GM19238 (cell line): ENCODE measurements around the gene ARMC12.

ENCODE experiments used
- DNase-seq: peaks from one replicate; pipeline ENCODE4 v3.0.0; 2011; ENCODE audit warnings: low spot score; ENCODE audit not compliant: insufficient read length

ARMC12 gene

DNA sequence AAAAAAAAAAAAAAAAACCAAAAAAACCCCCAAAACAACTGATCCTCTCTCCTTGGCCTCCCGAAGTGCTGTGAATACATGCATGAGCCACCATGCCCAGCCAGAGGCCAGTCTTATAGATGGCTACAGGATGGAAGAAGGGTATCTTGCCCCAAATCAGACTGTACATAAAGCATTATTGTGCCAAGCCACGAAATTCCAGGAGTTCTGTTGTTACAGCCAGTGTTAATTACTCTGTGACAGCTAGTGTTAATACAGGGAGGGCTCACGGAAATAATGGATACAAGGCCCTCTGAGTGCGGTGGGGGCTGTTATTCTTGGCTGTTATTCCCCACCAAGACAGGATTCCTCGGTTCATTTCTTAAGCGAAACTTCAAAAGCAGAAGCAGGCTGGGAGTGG, 38.2 kb downstream of the ARMC12 start:
- no peak for DNase-seq

DNA sequence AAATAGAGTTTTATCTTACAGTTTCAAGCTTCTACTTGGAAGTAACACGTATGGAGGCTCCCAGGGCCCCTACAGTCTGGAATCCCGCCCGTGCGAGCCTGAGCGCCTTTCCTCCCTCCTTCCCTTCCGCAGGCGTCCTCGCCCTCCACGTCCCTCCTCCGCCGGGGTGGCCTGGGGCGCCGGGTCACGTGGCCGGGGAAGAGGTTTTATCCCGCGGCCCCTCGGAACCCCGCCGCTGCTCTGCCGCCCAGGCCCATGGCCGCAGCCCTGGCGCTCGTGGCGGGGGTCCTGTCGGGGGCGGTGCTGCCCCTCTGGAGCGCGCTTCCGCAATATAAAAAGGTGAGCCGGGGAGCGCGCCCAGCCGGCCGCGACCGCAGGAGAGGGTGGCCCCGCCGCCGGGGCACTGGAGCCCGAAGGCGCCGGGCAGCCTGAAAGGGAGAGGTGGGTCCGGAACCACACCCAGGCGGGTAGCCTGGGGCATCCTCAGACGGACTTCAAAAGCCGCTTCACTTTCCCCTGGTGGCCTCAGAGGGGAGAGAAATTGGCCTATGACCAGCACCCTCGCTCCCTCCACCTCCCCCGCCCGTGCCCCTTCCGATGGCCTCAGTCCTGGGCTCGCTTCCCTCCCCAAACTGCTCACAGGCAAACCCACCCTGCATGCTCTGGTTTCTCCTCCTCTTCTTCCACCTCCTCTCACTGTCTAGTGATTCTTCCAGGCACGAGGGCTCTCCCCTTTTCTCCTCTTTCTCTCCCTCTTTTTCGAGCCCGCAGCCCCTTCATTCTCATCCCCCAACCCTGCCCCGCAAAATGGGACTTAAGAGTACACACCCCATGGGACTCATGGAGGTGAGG, 39.8 kb downstream of the ARMC12 start, which contains the start of gene CLPSL2:
Gene CLPSL2 (plus strand): TSS at position 235 of the 852 bp plus-strand sequence. CDS start 21 bp downstream, at position 256.
- DNase-seq, result no peak

DNA sequence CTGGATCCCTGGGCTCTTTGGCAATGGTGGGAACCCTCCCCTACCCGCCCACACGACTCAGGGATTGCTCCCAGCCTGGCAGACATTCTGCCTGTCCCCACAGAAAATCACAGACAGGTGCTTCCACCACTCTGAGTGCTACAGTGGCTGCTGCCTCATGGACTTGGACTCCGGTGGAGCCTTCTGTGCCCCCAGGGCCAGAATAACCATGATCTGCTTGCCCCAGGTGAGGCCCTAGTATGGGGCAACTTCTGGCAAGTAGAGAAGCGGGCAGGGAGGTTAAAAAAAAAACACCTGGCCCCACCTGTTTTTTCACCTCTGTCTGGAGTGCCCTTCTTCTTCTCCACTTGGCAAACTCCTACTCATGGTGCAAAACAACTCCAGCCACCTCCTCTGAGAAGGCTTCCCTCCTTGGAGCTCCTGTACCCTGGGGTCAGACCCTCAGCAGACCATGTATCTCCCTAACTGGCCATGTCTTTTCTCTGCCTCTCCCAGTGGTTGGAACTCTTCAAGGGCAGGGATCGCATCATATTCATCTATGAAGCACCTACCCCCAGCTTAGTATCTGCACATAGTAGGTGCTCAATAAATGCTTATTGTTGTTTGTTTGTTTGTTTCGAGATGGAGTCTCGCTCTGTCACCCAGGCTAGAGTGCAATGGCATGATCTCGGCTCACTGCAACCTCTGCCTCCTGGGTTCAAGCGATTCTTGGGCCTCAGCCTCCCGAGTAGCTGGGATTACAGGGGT, 40.7 kb downstream of the ARMC12 start:
- DNase-seq, result no peak

DNA sequence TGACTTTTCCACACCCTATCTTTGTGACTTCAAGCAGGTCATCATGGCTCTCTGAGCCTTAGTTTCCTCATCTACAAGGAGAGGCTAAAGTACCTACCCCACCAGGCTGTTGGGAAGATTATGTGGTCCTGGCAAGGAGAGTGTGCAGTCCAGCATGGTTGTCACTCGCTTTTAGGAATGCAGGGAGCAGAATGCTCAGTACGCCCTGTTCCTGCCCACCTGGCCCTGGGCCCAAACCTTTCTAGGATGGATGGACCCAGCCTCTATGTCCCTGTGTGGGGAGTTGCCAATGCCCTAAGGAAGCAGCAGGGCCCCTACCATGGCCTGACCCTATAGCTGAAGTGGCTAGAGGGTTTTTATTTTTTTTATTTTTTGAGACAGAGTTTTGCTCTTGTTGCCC, 41.6 kb downstream of the ARMC12 start:
- DNase-seq, result no peak

DNA sequence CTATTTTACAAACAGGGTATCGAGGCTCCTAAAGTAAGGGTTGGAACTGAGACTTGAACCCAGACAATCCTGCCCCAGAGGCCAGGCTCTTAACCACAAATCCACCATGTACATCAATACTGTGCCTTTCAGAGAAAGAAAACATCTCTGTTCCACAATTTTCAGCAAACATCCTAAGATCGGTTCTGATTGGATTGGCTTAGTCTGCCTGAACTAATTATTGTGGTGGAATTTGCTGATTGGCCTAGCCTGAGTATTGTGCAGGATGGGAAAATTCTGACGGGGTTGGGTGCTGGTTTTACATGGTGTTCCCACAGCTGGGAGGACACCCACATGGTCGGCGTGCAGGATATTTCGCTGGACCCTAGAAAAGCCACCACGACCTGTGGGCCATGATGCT, 43.9 kb downstream of the ARMC12 start, which contains the start of gene CLPSL1:
Gene CLPSL1 (plus strand): TSS at position 301 of the 400 bp plus-strand sequence. CDS start 92 bp downstream, at position 393.
- DNase-seq, result no peak

DNA sequence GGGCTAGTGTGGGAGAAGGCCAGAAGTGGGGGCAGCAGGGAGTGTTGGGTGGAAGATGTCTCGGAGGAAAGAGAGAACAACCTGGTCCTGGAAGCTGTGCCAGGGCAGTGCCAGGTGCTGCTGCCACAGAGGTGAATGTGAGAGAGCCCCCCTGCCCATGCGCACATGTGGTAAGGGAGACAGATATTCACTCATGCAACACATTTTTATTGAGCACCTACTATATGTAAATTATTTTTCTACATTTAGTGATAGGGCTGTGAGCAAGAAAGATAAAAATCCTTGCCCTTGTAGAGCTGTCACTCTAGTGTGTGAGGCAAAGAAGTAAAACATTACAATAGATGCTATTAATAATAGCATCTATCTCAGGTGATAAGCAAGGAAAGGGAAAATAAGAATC, 44.5 kb downstream of the ARMC12 start:
- no peak for DNase-seq

DNA sequence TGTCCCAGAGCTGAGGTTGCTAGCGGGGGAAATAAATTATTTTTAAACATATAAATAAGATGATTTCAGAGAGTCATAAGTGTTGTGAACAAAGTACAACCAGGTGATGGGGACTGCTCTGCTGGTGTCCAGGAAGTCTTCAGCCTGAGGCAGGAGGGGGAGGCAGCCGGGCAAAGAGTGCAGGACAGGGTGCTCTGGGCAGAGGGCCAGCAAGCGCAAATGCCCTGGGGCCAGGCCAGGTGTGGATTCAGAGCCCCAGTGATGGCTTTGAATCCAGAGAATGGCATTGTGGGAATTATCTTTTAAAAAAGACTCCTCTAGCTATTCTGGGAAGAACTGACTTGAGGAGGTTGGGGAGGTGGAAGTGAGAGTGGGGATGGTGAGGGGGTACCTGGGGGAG, 45.6 kb downstream of the ARMC12 start:
- DNase-seq, result no peak

DNA sequence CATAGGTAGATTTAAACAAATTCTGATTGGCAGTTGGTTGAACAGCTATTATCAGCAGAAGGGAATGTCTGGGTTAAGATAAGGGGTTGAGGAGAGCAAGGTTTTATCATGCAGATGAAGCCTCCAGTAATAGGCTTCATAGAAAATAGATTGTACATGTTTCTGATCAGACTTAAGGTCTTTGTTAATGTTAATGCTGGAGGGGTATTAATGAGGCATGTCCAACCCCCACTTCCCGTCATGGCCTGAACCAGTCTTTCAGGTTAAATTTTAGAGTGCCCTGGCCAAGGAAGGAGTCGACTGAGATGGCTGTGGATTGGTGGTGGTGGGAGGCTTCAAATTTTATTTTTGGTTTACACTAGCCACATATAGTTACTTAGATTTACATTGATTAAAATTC, 47.4 kb downstream of the ARMC12 start:
- DNase-seq, result no peak

DNA sequence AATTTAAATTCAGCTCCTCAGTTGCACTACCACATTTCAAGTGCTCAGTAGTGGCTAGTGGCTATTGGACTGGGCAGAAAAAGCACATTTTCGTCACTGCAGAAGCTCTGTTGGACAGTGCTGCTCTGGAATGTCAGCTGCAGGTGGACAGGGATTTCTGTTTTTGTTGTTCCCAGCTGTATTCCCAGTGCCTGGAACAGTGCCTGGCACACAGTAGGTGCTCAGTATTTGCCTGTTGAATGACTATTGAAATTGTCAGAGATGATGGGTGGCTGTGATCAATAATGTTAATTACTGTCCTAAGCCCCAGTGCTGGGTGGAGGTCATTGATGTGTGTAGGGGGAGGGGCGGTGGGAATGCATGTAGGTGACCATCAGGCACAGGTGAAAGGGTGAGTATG, 49.4 kb downstream of the ARMC12 start:
- no peak for DNase-seq

DNA sequence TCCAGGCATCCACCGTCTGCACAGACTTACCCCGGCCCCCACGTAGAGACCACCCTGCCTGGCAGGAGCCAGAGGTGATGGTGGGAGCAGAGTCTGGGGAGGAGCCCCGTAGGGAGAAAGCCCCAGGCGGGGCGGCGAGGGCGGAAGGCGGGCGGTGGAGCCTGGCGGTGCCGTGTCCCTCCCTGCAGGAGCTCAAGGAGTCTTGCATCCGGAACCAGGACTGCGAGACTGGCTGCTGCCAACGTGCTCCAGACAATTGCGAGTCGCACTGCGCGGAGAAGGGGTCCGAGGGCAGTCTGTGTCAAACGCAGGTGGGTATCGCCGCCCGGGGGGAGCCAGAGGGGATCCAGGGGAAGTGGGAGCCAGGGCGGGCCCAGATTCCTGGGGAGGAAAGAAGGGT, 50.0 kb downstream of the ARMC12 start:
- no peak for DNase-seq

DNA sequence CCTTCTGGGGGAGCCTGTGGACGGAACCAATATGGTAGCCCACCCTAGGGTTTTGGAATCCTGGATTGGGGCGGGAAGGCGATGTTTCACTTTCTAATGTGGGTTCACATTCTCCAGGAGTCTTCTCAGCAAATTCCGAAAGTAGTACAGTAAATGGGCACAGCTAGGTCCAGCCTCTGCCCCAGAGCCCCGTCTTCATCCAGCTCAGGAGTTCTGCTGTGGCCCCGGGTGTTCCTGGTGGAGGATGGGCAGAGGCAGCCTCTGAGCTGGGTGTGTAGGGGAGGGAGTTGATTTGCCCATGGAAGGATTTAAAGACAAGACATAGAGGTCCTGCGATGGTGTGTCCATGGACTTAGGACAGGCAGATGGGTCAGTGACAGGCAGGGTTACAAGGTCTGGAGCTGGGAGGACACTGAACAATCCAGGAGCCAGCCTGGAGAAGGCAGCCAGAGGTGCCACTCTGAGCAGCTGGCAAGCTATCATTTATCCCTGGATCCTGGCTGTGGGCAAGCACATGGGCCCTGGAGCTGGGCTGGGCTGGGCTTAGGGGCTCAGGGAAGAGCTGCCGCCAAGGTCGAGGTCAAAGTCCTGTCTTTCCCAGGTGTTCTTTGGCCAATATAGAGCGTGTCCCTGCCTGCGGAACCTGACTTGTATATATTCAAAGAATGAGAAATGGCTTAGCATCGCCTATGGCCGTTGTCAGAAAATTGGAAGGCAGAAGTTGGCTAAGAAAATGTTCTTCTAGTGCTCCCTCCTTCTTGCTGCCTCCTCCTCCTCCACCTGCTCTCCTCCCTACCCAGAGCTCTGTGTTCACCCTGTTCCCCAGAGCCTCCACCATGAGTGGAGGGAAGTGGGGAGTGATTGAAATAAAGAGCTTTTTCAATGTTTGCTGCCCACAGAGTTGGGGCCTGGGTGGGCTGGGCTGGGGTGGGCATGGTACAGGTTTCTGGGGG, 50.7 kb downstream of the ARMC12 start:
- DNase-seq, result no peak

DNA sequence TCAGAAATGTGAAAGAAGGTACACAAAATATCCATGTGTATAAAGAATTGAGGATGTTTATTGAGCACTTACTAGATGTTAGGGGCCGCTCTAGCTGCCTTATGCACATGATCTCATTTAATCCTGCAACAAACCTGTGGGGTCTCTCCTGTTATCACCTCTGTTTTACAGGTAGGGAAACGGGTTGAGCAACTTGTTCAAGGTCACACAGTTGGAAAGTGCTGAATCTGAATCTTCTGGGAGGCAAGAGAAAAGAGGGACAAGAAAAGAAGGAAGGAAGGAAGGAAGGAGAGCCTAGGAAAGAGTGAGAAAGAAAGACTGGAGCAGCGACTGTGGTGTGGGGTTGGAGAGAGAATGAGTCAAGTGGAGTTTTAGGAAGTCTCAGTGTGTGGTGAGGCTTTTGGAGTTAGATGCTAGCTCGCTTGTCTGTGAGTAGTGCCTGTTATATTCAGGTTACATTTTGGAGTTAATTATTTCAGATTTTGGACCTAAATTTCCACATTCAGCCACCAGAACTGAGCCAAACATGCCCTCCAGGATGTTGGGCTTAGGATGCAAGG, 51.7 kb downstream of the ARMC12 start:
- no peak for DNase-seq

DNA sequence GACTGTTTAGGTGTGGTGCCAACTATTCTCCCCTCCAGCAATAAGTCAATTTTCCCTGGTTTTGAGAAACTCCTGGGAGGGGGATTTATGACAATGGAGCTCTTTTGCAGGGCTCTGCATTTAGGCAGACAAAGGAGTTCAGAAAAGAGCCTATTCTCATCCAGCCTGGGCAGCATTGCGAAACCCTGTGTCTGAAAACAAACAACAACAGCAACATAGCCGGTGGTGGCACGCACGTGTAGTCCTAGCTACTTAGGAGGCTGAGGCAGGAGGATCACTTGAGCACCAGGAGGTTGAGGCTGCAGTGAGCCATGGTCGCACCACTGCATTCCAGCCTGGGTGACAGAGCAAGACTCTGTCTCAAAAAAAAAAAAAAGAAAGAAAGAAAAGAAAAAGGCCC, 53.9 kb downstream of the ARMC12 start:
- no peak for DNase-seq

DNA sequence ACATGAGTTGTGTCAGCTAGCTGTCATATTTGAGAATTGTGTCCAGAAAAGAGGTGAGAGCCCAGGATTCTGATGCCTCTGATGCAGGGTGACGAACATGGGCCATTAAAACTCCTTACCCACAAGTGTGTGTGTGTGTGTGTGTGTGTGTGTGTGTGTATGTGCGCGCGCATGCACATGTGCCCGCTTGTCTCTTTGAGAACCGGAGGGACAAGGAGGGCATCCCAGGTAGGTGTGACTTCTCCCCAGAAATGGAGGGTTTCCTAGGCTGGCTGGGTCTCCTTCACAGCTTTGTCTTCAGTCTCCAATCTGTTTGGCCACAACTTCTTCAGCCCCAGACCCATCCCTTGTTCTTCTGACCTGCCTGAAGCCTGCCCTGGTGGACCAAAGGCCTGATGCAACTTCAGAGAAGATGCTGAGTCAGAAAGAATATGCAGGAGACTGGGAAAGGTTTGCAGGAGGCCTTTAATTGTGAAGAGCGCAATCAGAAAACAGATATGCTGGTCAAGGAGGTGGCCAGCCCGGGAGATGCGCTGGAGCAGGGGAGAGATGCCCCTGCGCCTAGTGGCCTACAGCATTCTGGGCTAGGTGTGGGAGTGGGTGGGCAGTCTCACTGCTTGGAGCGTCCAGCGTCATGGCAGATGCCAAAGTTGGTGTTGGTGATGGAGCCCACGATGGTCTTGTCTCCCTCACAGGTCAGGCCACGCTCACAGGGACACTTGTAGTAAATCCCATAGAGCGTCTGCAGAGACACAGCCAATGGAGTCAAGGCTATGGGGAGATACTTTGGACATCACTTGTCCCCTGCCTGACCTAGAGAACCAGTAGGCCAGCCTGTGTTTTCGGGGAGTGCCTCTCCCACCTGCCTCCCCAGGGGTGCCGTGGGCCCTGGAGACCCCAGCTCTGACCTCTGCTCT, 58.0 kb downstream of the ARMC12 start:
- DNase-seq, result no peak

DNA sequence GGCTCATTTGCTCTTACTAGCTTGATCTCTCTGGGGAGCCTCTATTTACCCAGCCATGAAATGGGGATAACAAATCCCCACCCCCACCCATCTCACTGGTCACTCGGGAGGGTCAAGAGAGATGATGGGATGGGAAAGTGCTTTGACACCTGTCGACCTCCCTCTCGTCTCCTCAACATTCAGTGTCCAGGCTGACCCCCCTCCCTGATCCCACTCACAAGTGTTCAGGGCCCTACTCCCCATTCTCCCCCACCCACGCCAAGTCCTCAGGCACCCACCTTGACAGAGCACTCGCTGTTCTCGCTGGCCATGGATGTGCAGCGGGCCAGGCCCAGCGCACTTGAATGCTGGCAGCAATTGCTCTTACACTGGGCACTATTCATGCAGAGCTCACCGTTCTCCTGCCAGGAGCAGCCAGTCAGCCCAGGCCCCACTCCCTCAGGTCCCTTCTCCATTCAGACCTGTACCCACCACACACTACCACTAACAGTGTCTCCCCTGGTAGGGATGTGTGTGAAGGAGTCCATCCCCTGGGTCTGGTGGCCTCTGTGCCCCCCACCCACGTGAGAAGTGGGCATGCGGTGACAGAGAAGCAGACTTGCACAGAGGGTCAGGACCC, 58.7 kb downstream of the ARMC12 start:
- DNase-seq, result no peak

DNA sequence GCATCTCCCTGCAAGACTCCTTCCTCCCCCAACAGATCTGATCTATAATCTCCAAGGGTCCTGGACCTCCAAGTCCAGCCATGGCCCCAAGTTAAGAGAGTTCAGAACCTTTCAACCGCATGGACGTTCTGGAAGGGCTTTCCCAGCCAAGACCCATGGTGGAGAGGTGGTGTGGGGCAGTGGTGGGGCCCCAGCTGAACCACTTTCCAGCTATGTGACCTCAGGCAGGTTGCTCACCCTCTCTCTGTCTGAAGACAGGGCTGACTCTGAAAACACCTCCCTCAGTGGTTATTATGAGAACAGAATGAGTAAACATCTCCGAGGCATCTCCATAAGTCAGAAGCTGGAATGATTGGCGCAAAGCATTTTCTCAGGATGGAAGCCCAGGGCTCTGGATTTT, 59.4 kb downstream of the ARMC12 start:
- no peak for DNase-seq

DNA sequence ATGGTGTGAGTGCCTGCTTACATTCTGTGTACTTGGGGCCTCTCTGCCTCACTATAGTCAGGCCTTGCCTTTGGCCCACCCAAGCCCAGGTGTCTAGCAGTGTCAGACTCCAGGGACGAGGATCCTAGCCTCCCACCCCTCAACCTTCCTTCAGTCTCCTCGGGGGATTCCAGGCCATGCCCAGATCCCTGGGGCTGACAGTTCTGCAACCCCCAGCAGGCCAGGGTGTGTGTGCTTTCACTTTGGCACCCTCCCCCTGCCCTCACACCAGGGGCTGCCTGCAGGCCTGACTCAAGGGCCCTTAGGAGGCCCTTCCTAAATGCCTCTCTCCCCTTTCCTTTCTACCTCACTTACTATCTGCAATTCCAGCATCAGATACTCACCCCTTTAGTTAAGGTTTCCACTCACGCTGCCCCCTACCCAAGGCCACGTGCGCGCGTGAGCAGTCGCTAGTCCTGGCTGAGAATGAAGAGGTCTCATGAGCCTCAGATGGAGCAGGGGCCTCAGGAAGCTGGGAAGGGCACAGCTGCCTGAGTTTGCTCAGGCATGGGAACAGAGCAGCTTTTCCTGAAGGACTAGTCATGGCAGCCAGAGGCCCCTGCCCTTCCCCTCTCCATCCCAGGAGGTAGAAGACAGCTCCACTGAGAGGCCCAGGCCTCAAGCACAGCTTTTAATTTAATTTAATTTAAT, 61.1 kb downstream of the ARMC12 start:
- DNase-seq, result no peak
